Cardiac muscle cell (in vitro differentiated cells and primary cell): ENCODE results near the gene GRK5. TPM values are rescaled to one million over a fixed set of nuclear protein-coding genes. Genes with fewer than 3 reads are reported as not detected.

ENCODE experiments used
- DNase-seq, 2 donors: peaks; one replicate each; pipeline versions ENCODE4 v3.0.0 to v3.0.0-alpha.2; 2010 to 2017; ENCODE audit warnings: low read depth in 1 of 2, low spot score in 1 of 2
- H3K27ac ChIP-seq: fragments of 200-600 bp; sonication (generic); 2 replicates; pipeline ENCODE4 v1.5.1; 2016
- H3K27me3 ChIP-seq: fragments of 200-600 bp; sonication (generic); 2 replicates; pipeline ENCODE4 v1.6.0; 2016; ENCODE audit warnings: control low read depth
- H3K36me3 ChIP-seq: fragments of 200-600 bp; sonication (generic); 2 replicates; pipeline ENCODE4 v1.5.1; 2016; ENCODE audit warnings: control low read depth
- H3K4me1 ChIP-seq: fragments of 200-600 bp; sonication (generic); 2 replicates; pipeline ENCODE4 v1.8.1; 2017; ENCODE audit warnings: low read depth, mild to moderate bottlenecking, mixed run types
- H3K4me3 ChIP-seq: fragments of 200-600 bp; sonication (generic); 2 replicates; pipeline ENCODE4 v1.5.1; 2016; ENCODE audit warnings: mild to moderate bottlenecking
- H3K9me3 ChIP-seq: fragments of 200-600 bp; sonication (generic); 2 replicates; pipeline ENCODE4 v1.5.1; 2017; ENCODE audit warnings: low read depth, mild to moderate bottlenecking, control low read depth
- CTCF ChIP-seq: IDR thresholded peaks from 2 replicates; pipeline ENCODE4 v1.5.1; 2012; ENCODE audit warnings: low read depth, mild to moderate bottlenecking, low read length
- polyA plus RNA-seq: library from polyadenylated mRNA; unstranded; fragments of >200 nt; fragmentation: Nextera tagmentation; extraction: Ambion mirVana; gene quantifications from 2 replicates; pipeline ENCODE4 v1.2.1, GENCODE V29; 2016
- total RNA-seq: library from RNA; depleted of rRNA; stranded (reverse); fragments of >200 nt; gene quantifications from 2 replicates; pipeline ENCODE4 v1.2.3, GENCODE V29; 2016

The GRK5 gene
- total and polyA plus RNA-seq, 2 experiments from 2014 or later: 3.5 to 18.3 TPM

GRCh38 chr10:119424258-119424975, 217.0 kb downstream of the GRK5 start:
- Histone ChIP-seq H3K27me3 (no peaks in the 10 kb centered on the region), H3K4me3 (no peak overlapping the region), H3K4me1 (no peaks in the 10 kb centered on the region), H3K9me3 (no peaks in the 10 kb centered on the region), H3K36me3 (peaks cover 5% of the 10 kb centered on the region), H3K27ac (no peak overlapping the region)
- TF ChIP-seq CTCF: no peak
- DNase-seq: no peak

GRCh38 chr10:119425102-119425880, 217.9 kb downstream of the GRK5 start:
- no peaks in the 10 kb centered on the region for H3K9me3 ChIP-seq
- H3K27ac ChIP-seq: no peak overlapping the region
- H3K4me1 ChIP-seq: no peaks in the 10 kb centered on the region
- no peaks in the 10 kb centered on the region for H3K27me3 ChIP-seq
- no peak for TF ChIP-seq CTCF
- H3K4me3 ChIP-seq: no peak overlapping the region
- no peak for DNase-seq
- peaks cover 5% of the 10 kb centered on the region for H3K36me3 ChIP-seq

GRCh38 chr10:119425881-119426170, 218.5 kb downstream of the GRK5 start:
- Histone ChIP-seq H3K9me3 (no peaks in the 10 kb centered on the region), H3K4me3 (no peak overlapping the region), H3K27me3 (no peaks in the 10 kb centered on the region), H3K27ac (no peak overlapping the region), H3K4me1 (no peaks in the 10 kb centered on the region), H3K36me3 (peaks cover 5% of the 10 kb centered on the region)
- no peak for TF ChIP-seq CTCF
- DNase-seq: no peak

- H3K27me3 ChIP-seq: no peaks in the 10 kb centered on the region
- TF ChIP-seq CTCF: no peak
- H3K36me3 ChIP-seq: peaks cover 5% of the 10 kb centered on the region
- H3K4me3 ChIP-seq: no peak overlapping the region
- DNase-seq: no peak
- H3K4me1 ChIP-seq: no peaks in the 10 kb centered on the region
- no peak overlapping the region for H3K27ac ChIP-seq
- no peaks in the 10 kb centered on the region for H3K9me3 ChIP-seq
These were observed 219.3 kb downstream of the GRK5 start for GRCh38 chr10:119426699-119427098.

- H3K4me3 ChIP-seq: no peak overlapping the region
- peaks cover 5% of the 10 kb centered on the region for H3K36me3 ChIP-seq
- TF ChIP-seq CTCF: no peak
- H3K27me3 ChIP-seq: no peaks in the 10 kb centered on the region
- H3K4me1 ChIP-seq: no peaks in the 10 kb centered on the region
- no peak for DNase-seq
- no peak overlapping the region for H3K27ac ChIP-seq
- no peaks in the 10 kb centered on the region for H3K9me3 ChIP-seq
These were observed 220.0 kb downstream of the GRK5 start for GRCh38 chr10:119427263-119427864.
